Mammary epithelial cell (primary cell): ENCODE results near the gene LTF.

Experiments
- CTCF ChIP-seq, 2 donors: IDR thresholded peaks in 1 of 2; conservative IDR thresholded peaks in 1 of 2; 2 replicates each; pipeline ENCODE4 v1.5.1; 2011 to 2012; ENCODE audit warnings: inconsistent platforms in 2 of 2, low read length in 2 of 2, mild to moderate bottlenecking in 2 of 2, control low read depth in 1 of 2, low read depth in 1 of 2; ENCODE audit not compliant: insufficient read depth in 1 of 2; ENCODE audit errors: extremely low read depth in 1 of 2
- EZH2 ChIP-seq: IDR thresholded peaks from 2 replicates; pipeline ENCODE4 v1.6.1; 2012; ENCODE audit warnings: low read length, inconsistent platforms, borderline replicate concordance

- no peak for TF ChIP-seq CTCF (conservative IDR thresholded peaks at IDR 0.05 in 1 of 2, IDR thresholded peaks at IDR 0.05 in 1 of 2; ENCODE audit: extremely low read depth in 1 of 2, insufficient read depth in 1 of 2, low read depth in 1 of 2, low read length in 2 of 2)
- TF ChIP-seq EZH2: no peak
These were observed 19.7 kb upstream of the LTF start for GRCh38 chr3:46484388-46484787.
